Measurements from ENCODE around the gene GPR33.
"Not testable (repeated sequence)": the region's sequence is repeated elsewhere in the genome, so short reads cannot be mapped to it uniquely, and the experiment has no call there.

GPR33 gene, protein sequence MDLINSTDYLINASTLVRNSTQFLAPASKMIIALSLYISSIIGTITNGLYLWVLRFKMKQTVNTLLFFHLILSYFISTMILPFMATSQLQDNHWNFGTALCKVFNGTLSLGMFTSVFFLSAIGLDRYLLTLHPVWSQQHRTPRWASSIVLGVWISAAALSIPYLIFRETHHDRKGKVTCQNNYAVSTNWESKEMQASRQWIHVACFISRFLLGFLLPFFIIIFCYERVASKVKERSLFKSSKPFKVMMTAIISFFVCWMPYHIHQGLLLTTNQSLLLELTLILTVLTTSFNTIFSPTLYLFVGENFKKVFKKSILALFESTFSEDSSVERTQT

DNA sequence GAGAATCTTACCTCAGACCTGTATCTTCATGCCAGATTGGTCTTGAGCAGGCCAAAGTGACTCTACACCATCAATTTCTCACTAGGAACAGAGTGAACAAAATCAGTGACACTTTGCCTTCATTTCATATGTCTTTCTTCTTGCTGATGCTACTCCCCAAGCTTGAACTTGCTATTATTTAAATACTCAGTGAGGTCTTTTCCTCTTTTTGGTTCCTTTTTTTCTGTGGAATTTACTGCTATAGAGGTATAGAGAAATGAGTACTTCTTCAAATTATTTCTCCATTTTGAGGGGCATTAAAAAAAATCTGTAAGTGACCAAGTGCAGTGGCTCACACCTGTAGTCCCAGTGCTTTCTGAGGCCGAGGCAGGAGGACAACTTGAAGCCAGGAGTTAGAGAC is at the start of gene GPR33:
GPR33 (minus strand) TSS at position 154 of the 400 bp plus-strand sequence. CDS start 4,074 bp downstream, outside the sequence.
- DNase-seq = no peak

DNA sequence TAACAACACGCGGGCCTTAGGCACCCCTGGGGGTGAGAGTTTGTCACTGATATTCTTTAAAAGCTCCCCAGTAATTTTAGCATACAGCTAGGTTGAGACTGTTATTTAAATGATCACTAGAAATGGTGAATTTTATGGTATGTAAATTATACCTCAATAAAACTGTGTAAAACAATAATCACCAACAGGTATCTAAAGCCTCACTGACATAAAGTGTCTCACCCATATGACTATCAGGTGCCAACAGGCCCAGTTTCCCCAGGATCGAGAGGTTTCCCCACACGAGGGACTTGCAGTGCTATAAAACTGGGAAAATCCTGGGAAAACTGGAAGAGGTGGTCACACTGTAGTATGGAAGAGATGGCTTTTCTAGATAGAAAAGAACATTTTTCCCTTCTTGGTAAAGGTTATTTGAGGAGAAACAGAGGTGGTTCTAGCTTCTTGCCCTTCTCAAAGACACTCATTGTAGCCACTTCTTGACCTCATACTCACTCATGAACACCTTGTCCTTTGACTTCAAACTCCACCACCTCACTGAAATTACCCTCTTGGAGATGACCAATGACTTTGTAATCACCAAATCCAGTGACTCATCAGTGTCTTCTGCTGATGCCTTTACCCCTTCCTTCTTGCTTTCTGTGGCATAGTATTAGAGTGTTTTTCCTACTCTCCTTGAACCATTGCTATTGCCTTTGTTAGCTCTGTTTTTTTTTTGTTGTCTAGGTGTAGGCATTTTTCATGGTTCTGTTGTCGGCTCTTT is 48.5 kb upstream of the GPR33 start:
- DNase-seq = no peak

DNA sequence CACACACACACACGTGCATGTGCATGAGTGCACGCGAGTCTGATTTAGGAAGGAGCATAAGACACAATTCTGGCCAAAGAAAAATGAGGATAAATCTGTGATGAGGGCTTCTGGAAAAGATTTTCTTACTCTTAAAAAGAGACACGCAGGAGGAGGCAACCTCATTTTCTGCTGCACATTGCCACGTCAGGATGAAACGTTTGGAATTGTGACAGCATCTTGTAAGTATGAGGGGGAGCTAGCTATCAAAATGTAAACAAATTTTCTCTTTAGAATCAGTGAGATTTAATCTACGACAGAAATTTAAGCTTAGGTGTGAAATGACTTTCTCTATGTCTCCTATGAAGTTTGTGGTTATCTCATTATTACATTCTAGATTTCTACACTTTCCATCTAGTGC is 42.3 kb upstream of the GPR33 start:
- no peak for DNase-seq

DNA sequence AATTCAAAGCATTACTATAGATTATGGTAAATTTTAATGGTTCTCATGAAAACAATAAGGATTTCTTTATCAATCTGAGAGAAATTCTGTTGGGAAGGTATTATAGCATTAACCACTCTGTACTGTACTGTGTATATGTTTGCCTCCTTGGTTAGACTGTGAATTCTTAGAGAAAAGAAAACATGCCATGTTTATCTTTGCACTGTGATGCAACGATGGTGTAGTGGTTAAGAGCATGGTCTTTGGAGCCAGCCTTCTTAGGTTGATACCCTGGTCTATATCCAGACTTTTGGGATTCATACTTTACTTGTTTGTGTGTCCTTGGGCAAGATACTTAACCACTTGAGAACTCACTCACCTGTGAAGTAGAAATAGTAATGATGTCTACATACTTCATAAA is 41.2 kb upstream of the GPR33 start:
- no peak for DNase-seq

DNA sequence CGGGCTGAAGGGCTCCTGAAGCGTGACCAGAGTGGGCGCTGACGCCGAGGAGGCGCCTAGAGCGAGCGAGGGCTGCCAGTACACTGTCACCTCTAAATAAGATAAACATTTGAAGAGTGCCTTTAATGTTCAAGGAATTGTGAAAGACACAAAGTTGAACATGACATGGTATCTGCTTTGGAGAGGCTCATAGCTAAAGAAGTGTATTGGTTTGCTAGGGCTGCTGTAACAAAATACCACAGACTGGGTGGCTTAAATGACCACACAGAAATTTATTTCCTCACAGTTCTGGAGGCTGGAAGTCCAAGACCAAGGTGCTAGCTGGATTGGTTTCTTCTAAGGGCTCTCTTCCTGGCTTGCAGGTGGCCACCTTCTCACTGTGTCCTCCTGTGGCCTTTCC is 39.7 kb upstream of the GPR33 start:
- DNase-seq = no peak

DNA sequence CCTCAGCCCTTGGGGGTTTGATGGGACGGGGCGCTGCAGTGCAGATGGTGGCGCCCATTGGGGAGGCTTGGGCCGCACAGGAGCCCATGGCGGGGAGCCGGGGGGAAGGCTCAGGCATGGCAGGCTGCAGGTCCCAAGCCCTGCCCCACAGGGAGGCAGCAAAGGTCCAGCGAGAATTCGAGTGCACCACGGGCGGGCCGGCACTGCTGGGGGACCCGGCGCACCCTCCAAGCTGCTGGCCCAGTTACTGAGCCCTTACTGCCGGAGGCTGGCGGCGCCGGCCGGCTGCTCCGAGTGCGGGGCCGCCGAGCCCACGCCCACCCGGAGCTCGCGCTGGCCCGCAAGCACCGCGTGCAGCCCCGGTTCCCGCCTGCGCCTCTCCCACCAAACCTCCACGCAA is 39.2 kb upstream of the GPR33 start:
- DNase-seq = no peak

DNA sequence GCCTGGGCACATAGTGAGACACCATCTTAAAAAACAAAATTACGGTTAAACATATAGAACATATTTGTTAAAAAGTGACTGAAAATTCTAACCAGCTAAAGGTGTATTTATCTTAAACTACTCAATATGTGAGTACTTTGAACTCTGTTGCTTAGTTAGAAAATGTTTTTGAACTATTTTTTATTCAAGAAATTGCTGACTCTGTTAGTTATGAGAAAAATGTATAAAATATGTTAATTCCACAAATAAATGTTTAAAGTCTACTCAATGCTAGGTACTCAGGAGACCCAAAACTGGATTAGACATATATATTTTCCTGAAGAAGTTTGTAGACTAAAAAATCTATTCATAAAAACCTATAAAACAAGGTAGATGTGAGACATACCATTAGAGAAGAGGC is 23.0 kb upstream of the GPR33 start:
- no peak for DNase-seq

DNA sequence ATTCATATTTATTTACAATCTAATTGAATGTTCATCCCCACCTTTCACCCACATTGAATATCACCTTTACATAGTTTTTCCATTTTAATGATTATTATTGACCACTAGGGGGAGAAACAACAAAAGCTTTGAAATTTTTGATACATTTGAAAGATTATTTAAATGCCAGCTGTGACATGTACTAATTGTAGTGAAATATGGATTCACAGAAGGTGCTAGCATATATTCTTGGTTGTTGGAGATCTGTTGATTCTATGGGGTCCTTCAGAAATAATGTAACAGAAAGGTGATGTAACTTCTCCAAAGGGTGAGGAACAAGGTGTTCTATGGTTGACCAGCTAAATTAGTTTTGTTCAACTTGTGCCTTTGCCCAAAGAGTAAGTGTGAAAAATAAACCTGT is 22.4 kb upstream of the GPR33 start:
- peak in 1 of 2 donors; percentile 29 for DNase-seq

DNA sequence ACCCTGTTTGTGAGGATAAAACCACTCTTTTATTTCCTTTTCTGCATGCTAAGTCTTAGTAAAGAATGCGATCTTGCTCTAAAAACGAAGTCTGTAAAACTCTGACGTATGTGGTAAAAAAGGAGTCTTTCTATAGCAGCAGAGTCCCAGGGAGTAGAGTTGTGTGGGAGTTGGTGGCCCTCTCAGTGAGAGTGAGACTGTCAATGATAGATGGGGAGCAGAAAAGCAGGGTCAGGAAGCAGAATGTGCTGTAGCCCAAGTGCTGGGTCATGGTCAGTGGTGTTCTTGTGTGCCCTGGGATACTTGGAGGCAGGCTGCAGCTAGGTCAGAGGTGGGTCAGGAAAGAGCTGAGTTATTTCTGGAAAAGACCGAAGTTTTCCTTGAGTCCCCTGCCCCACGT is 20.3 kb upstream of the GPR33 start:
- no peak for DNase-seq

DNA sequence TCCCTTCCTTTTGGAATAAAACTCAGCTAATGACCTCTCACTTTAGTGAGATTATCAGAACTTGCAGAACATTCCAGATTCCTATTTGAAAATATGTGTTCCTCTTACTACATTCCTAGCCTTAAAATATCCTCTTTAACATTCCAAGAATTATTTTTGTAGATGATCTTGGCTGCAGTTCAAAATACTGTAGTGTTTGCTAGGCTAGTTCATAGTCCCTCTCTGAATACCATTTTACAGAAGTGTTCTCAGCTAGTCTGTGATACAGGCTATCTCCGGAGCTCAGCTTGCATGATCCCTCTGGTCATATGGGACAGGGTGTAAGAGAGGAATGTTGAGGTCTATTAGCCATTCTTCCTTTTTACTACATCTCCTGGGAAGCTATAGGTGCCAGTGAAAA is 17.6 kb upstream of the GPR33 start:
- no peak for DNase-seq

DNA sequence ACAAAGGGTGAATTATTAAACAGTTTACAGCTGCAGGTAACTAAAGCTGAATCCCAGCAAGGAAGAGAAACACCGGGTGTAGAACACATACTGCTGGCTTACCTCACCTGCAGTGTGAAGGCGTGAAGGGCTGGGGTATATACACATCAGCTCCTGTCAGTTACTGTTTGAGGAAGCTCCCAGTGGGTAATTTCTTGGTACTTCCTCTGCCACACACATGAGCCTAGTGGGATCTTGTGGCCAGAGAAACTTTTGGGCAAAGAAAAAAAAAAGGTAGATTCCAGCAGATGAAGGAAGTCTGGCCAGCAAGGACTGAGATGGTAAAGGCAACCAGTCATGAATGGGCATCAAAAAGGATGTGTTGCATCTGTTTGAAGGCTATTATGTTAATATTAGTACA is 14.0 kb upstream of the GPR33 start:
- DNase-seq = no peak

DNA sequence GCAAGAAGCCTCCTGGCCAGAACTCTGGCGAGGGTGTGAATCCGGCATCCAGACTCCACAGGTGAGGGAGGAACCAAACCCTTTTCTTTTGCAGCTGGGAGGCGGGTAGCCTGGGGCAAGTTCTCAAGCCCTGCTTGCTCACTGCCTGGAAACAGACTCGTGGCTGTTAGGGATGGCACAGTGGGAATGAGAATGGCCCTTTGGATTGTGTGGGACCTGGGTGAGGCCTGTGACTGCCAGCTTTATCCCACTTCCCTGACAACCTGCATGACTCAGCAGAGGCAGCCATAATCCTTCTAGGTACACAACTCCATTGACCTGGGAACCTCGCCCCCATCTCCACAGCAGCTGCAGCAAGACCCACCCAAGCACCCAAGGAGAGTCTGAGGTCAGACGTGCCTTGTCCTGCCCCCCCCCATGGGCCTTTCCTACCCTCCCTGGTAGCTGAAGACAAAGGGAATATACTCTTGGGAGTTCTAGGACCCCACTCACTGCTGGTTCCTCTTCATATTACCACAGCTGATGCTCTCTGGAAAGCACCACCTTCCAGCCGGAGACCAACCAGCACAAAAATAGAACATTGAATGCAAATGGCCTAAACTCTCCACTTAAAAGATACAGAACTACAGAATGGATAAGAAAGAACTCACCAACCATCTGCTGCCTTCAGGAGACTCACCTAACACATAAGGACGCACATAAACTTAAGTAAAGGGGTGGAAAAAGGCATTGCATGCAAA is 5.1 kb upstream of the GPR33 start:
- no peak for DNase-seq

DNA sequence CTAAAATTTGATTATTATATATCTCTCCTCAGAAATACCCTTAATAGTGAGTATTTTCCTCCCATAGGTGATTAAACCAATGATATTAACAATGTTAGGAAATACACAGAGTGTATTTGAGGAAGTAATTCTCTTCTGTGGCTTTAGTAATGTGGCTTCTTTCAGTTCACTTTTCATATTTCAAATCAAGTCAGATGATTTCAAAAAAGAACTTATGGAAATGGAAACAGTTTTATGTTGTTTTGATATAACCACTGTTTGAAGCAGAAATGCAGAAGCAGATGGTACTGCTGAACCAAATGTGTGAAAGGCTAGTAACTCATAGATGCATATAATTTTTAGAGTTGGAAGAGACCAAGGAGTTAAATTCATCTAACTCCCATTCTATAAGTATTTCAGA is 1.9 kb upstream of the GPR33 start:
- DNase-seq = peak in 1 of 2 donors; percentile 1

DNA sequence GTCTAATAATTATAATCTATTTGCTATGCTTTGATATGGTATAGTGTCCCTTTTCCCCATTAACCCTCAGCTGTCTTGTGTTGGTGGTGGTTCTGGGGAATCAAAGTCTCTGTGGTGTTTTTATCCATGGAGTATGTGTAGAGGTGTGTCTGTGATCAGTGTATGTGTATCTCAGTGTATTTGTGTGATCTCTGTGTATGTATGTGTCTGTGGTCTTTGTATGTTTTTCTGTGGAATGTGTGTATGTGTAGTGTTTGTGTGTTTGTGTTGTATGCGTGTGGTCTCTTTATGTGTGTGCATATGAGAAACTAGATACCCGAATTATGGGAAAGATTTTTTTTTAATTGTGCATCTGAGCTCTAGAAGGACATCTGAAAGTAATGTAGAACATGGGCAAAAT is 1.1 kb downstream of the GPR33 start:
- no peak for DNase-seq

DNA sequence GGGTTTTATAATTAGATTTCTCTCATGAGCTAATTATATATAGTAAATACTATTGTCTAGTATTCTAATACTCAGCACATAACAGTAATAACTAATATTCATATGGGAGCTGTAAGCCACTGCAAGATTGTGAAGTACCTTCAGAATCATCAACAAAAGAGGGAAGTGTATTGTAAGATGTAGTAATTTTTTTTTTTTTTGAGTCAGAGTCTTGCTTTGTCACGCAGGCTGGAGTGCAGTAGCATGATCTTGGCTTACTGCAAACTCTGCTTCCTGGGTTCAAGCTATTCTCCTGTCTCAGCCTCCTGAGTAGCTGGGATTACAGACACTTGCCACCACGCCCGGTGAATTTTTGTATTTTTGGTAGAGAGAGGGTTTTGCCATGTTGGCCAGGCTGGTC is 3.1 kb downstream of the GPR33 start:
- DNase-seq = peak in 1 of 2 donors; percentile 6

DNA sequence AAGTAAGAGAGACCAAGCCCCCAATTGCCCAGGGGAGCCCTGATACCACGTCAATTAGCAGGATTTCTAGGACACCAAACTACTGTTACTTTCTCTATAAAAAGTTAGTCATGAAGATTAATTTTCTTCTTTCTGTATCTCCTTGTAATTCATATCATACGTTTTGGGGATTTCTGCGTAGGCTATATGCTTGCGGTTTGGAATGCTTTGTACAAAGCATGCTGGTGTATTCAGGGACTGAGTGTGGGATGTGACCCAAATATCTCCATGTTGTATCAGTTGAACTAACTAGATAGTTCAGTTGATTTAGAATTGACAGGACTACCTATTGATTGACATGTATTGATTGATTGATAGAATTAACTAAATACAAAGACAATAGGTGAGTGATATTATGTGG is 7.7 kb downstream of the GPR33 start:
- DNase-seq = no peak

DNA sequence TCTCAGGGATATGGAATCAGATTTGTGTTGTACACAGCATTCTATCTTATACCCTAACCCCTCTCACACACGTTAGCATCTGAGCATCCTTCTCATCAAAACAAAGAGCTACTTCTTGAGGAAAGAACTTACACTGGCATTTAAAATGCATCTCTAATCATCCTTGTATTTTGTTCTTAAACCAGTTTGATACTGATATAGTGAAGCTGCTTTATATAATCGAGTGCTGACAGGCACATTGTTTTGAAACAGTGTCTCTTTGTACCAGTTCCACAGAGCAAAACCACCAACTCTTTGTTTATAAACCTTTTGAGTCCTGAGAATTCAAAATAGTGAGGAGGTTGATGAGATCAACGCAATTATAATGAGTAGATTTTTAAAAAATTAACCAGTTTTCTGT is 8.8 kb downstream of the GPR33 start:
- DNase-seq = no peak

DNA sequence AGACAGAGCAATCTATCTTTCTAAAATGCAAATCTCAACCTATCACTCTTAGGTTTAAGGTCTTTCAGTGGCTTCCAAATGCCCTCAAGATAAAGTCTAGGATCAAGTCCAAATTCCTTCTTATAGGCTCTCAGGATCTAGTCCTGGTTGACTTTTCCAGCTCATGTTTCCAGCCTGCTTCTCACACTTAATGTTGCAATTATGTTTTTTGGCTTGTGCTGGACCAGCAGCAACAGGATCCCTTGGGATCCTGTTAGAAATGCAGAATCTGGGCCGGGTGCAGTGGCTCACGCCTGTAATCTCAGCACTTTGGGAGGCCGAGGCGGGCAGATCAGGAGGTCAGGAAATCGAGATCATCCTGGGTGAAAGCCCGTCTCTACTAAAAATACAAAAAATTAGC is 10.6 kb downstream of the GPR33 start:
- no peak for DNase-seq

DNA sequence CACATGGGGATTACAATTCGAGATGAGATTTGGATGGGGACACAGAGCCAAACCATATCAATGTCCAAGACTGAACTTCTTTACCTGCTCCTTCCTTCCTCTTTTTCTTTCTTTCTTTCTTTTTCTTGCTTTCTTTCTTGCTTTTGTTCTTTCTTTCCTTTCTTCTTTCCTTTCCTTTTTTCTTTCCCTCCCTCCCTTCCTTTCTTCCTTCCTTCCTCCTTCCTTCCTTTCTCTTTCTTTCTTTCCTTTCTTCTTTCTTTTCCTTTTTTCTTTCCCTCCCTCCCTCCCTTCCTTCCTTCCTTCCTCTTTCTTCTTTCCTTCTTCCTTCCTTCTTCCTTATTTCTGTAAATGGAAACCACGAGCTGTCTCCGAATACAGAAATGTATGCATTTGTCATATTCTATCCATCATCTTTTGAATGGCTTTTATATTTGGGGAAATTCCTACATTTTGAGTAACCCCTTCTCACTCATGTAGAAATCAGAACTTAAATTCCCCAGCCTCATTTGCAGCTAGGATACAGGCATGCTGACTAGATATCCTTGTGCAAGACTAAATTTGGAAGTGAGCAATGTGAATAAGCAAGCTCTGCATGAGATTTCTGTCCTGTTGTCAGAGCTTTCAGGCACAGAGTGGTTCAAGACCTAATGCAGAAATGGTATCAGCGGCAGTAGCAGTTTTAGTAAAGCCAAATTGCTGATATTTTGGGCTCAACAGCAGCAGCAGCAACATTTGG is 11.5 kb downstream of the GPR33 start:
- no peak for DNase-seq

DNA sequence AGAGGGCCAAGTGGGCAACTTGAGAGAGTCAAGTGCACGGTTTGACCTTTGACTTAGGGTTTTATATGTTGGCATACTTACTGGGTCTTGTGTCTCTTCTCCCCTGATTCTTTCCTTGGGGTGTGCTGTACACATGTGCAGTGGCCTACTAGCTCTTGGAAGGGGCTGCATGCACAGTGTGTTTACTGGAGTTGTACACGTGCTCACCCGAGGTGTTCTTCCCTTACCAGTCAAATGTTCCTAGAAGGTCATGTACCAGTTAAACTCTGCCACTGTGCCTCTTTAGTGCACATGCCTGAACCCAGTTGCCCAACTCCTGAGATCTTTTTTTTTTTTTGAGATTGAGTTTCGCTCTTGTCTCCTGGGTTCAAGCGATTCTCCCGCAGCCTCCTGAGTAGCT is 21.3 kb downstream of the GPR33 start:
- no peak for DNase-seq

DNA sequence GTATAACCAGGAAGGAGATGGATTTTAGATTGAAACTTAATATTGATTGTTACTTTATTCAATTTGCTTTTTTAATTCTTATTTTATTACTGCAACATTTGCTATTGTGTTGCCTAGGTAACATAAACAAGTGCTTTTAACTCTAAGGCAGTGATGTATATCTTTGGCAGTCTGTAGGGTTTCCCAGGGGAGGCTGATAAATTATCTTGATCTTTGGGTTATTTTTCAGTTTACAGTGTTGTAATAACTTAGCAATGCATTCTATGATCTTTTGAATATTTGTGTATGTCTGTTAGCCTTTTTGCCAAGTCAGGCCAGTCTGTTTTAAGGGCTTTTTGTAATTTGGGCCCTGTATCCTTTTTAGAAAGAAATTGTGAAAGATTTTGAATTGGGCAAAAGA is 22.7 kb downstream of the GPR33 start:
- no peak for DNase-seq

DNA sequence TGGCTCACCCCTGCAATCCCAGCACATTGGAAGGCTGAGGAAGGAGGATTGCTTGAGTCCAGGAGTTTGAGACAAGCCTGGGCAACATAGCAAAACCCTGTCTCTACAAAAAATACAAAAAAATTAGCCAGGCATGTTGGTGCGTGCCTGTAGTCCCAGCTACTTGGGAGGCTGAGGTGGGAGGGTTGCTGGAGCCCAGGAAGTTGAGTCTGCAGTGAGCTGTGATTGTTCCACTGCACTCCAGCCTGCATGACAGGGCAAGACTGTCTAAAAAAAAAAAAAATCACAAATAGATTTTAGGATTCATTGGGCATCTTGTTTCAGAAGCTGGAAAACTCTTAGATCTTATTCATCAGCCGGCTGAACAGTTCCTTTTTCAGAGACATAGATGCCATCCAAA is 25.4 kb downstream of the GPR33 start:
- DNase-seq = not testable (repeated sequence)

DNA sequence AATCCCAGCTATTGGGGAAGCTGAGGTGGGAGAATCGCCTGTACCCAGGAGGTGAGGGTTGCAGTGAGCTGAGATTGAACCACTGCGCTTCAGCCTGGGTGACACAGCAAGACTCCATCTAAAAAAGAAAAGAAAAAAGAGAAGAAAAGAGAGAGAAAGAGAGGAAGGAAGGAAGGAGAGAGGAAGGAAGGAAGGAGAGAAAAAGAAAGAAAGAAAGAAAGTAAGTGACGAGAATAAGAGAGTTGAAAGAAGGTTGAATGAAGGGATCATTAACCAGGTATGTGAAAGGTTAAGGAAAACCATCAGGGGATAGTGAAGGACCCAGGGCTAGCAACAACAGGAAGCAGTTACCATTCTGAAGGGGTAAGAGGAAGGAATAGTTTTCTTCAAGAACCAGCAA is 26.3 kb downstream of the GPR33 start:
- no peak for DNase-seq
